Transverse colon (tissue), 3 donors: Measurements from ENCODE around the gene TEAD2.

Experiments
- CTCF ChIP-seq, 5 experiments: fragments of 200-600 bp in 3 of 5; fragments of 450-650 bp in 2 of 5; sonication (generic) in 3 of 5; IDR thresholded peaks; 1 replicate in 2 of 5; 2 replicates in 3 of 5; pipeline ENCODE4 v1.5.1; 2016 to 2017; ENCODE audit warnings: antibody characterized with exemption in 5 of 5, inconsistent platforms in 3 of 5, mild to moderate bottlenecking in 2 of 5, moderate library complexity in 1 of 5
- POLR2A ChIP-seq: fragments of 450-650 bp; IDR thresholded peaks from one replicate; pipeline ENCODE4 v1.6.1; 2016; ENCODE audit warnings: antibody characterized with exemption, mild to moderate bottlenecking, moderate library complexity

GRCh38 chr19:49326165-49326704 is 36.0 kb downstream of the TEAD2 start:
- TF ChIP-seq POLR2A (no peak), CTCF (IDR thresholded peaks at IDR 0.05) (no peak)
